HEK293 (cell line): ENCODE measurements around the gene RMC1.
"Not testable (repeated sequence)": the region's sequence is repeated elsewhere in the genome, so short reads cannot be mapped to it uniquely, and the experiment has no call there.

ENCODE experiments used
- CTCF ChIA-PET: fragments of 350-600 bp; formaldehyde crosslinking; extraction: SDS; loops from one replicate; lab custom pipeline; 2021; ENCODE audit warnings: antibody characterized with exemption; lab: Yijun Ruan, JAX
- POLR2A ChIA-PET: fragments of 300-600 bp; formaldehyde crosslinking; extraction: SDS; loops from one replicate; lab custom pipeline; 2020; ENCODE audit warnings: antibody characterized with exemption, inconsistent platforms; lab: Yijun Ruan, JAX
- H3K27ac ChIP-seq: fragments of 200-500 bp; sonication (Bioruptor generic); 2 replicates; pipeline ENCODE4 v1.5.1; 2014; ENCODE audit warnings: low read depth, low read length, control low read depth, inconsistent platforms; ENCODE audit errors: extremely low read depth
- H3K36me3 ChIP-seq, 2 experiments: fragments of 200-500 bp in 1 of 2; sonication (Bioruptor generic) in 1 of 2; 1 replicate in 1 of 2; 2 replicates in 1 of 2; pipeline ENCODE4 v1.5.1; 2014 to 2017; ENCODE audit warnings: inconsistent platforms in 2 of 2, low read length in 2 of 2; ENCODE audit not compliant: control insufficient read depth in 2 of 2, insufficient read depth in 1 of 2
- H3K4me1 ChIP-seq: fragments of 200-500 bp; sonication (Bioruptor generic); 2 replicates; pipeline ENCODE4 v1.5.1; 2014; ENCODE audit warnings: mild to moderate bottlenecking, low read length, inconsistent platforms; ENCODE audit not compliant: control insufficient read depth, insufficient read depth
- H3K4me3 ChIP-seq: 2 replicates; pipeline ENCODE4 v1.5.1; 2011; ENCODE audit warnings: low read depth, mild to moderate bottlenecking, control low read depth, low read length, moderate library complexity
- H3K9me3 ChIP-seq: fragments of 200-500 bp; sonication (Bioruptor generic); 2 replicates; pipeline ENCODE4 v1.5.1; 2014; ENCODE audit warnings: low read depth, low read length, inconsistent platforms; ENCODE audit not compliant: control insufficient read depth, insufficient read depth
- GLIS2 ChIP-seq: fragments of 450-650 bp; formaldehyde crosslinking; IDR thresholded peaks from 2 replicates; pipeline ENCODE4 v1.5.1; 2016; ENCODE audit warnings: missing biosample characterization, missing genetic modification characterization
- KLF8 ChIP-seq: fragments of 450-650 bp; formaldehyde crosslinking; IDR thresholded peaks from 2 replicates; pipeline ENCODE4 v1.5.1; 2016; ENCODE audit warnings: missing biosample characterization, missing genetic modification characterization
- ZBTB20 ChIP-seq: fragments of 450-650 bp; formaldehyde crosslinking; IDR thresholded peaks from 2 replicates; pipeline ENCODE4 v1.5.1; 2016; ENCODE audit warnings: missing biosample characterization, missing genetic modification characterization
- ZFP41 ChIP-seq: fragments of 450-650 bp; formaldehyde crosslinking; IDR thresholded peaks from 2 replicates; pipeline ENCODE4 v1.5.1; 2016; ENCODE audit warnings: missing biosample characterization, missing genetic modification characterization, borderline replicate concordance
- ZNF121 ChIP-seq: fragments of 450-650 bp; formaldehyde crosslinking; IDR thresholded peaks from 2 replicates; pipeline ENCODE4 v1.5.1; 2016; ENCODE audit warnings: missing biosample characterization, missing genetic modification characterization
- ZNF146 ChIP-seq: fragments of 450-650 bp; formaldehyde crosslinking; IDR thresholded peaks from 2 replicates; pipeline ENCODE4 v1.5.1; 2016; ENCODE audit warnings: missing biosample characterization, missing genetic modification characterization
- ZNF335 ChIP-seq: fragments of 450-650 bp; formaldehyde crosslinking; conservative IDR thresholded peaks from 2 replicates; pipeline ENCODE4 v1.5.1; 2016; ENCODE audit warnings: missing biosample characterization, missing genetic modification characterization
- ZNF501 ChIP-seq: fragments of 450-650 bp; formaldehyde crosslinking; IDR thresholded peaks from 2 replicates; pipeline ENCODE4 v1.5.1; 2016; ENCODE audit warnings: missing biosample characterization, missing genetic modification characterization
- ZNF664 ChIP-seq: fragments of 450-650 bp; formaldehyde crosslinking; IDR thresholded peaks from 2 replicates; pipeline ENCODE4 v1.5.1; 2016; ENCODE audit warnings: missing biosample characterization, missing genetic modification characterization
- ZSCAN23 ChIP-seq: fragments of 450-650 bp; formaldehyde crosslinking; IDR thresholded peaks from 2 replicates; pipeline ENCODE4 v1.5.1; 2016; ENCODE audit warnings: missing biosample characterization, missing genetic modification characterization
- TF ChIP-seq, protein P1 (sequence below): fragments of 450-650 bp; formaldehyde crosslinking; IDR thresholded peaks from 2 replicates; pipeline ENCODE4; 2016; ENCODE audit warnings: missing biosample characterization, missing genetic modification characterization

RMC1 gene

DNA sequence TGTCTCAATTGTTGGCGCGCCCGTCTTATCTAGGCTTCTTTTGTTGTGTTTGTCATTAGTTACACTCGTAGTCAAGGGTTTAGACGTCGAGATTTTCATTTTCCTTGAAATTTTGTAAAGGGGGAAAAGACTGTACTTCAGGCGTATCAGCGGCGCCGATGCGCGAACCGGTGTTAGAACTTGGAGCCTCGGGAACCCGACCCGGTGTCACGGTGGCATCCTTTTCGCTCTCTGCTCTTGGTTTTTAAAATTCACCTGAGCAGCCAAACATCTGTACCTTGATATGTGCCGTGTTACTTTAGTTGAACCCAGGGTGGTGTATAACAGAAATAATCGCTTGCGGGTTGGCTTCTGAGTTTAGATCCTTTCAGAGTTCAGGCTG is 643 bp downstream of the RMC1 start:
- POLR2A ChIA-PET = no interaction called here
- H3K4me1 ChIP-seq = no peaks in the 10 kb centered on the region
- TF ChIP-seq ZNF501 (0 out of 2 replicates have a peak, but pooled peaks have one; percentile 22), ZNF121 (no peak), ZNF335 (peak; percentile 67), ZBTB20 (tag by site-specific recombination) (peak; percentile 63; the same call in 1 of the 2 replicates), ZNF664 (tag by site-specific recombination) (no peak), KLF8 (tag by site-specific recombination) (no peak)
- TF ChIP-seq, all 188 proteins: peak for 3
- Histone ChIP-seq H3K4me3 (peak overlapping the region; percentile 86), H3K9me3 (no peaks in the 10 kb centered on the region), H3K36me3 (peaks cover 0 to 30% of the 10 kb centered on the region in 2 experiments; a peak in 2 of 3 replicates), H3K27ac (peak overlapping the region; percentile 27; the same call in 1 of the 2 replicates)
- CTCF ChIA-PET = interaction anchor here (0.6 to 2.6 kb wide), 2 partner anchors 11 to 204 kb away, joined by 4 to 24 read pairs; no protein-coding TSS in a partner anchor

DNA sequence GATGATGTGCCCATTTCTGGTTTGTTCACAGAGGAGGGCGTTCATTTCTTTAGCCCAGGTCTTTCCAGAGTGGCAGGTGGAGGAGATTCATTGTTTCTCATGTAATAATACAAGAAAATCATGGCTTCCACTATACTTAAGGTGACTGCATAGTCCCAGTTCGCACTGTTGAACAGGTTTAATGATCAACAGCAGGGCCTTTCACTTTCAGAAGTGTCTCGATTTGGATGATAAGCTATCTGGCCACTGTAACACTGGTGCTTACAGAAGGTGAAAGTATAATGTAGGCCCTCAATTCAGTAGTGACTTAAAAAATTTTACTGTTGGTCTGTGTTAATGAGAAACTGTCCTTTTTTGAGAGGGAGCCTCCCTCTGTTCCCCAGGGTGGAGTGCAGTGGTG is 1.4 kb downstream of the RMC1 start:
- H3K36me3 ChIP-seq = peaks cover 5 to 33% of the 10 kb centered on the region in 2 experiments
- H3K4me1 ChIP-seq = no peaks in the 10 kb centered on the region
- no peak overlapping the region for H3K27ac ChIP-seq
- POLR2A ChIA-PET = no interaction called here
- TF ChIP-seq GLIS2 (no peak), ZSCAN23 (tag by site-specific recombination) (no peak)
- TF ChIP-seq, protein P1, sequence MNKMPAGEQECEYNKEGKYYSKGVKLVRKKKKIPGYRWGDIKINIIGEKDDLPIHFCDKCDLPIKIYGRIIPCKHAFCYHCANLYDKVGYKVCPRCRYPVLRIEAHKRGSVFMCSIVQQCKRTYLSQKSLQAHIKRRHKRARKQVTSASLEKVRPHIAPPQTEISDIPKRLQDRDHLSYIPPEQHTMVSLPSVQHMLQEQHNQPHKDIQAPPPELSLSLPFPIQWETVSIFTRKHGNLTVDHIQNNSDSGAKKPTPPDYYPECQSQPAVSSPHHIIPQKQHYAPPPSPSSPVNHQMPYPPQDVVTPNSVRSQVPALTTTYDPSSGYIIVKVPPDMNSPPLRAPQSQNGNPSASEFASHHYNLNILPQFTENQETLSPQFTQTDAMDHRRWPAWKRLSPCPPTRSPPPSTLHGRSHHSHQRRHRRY (tag by site-specific recombination) = no peak
- H3K9me3 ChIP-seq = no peaks in the 10 kb centered on the region
- no peak overlapping the region for H3K4me3 ChIP-seq
- CTCF ChIA-PET = interaction anchor here (0.5 to 2.6 kb wide), 13 partner anchors 8 to 706 kb away, joined by 3 to 24 read pairs (median 4); no protein-coding TSS in a partner anchor

DNA sequence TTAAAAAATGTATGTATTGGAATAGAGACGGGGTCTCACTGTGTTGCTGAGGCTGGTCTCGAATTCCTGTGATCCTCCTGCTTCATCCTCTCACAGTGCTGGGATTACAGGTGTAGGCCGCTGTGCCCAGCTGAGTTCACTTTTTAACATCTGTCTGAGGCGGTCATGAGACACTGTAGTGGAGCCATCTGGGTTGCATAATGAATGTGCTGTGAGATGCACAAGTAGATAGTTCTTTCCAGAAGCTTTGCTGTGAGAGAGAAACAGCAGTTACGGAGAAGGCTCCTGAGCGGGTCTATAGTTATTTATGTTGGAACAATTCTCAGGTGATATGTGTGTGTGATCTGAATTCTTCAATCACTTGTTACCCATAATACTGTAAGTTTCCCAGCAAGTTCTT is 3.1 kb downstream of the RMC1 start:
- ChIA-PET POLR2A (interaction anchor here (0.7 kb wide), 1 partner anchor 21 kb away, joined by 5 read pairs; no protein-coding TSS in a partner anchor), CTCF (interaction anchor here (0.6 to 1.0 kb wide), 3 partner anchors 10 to 294 kb away, joined by 3 read pairs; no protein-coding TSS in a partner anchor)
- H3K36me3 ChIP-seq = peaks cover 16 to 48% of the 10 kb centered on the region in 2 experiments
- H3K4me3 ChIP-seq = no peak overlapping the region
- TF ChIP-seq ZFP41 (tag by site-specific recombination) = no peak
- no peaks in the 10 kb centered on the region for H3K4me1 ChIP-seq
- H3K27ac ChIP-seq = no peak overlapping the region
- no peaks in the 10 kb centered on the region for H3K9me3 ChIP-seq

DNA sequence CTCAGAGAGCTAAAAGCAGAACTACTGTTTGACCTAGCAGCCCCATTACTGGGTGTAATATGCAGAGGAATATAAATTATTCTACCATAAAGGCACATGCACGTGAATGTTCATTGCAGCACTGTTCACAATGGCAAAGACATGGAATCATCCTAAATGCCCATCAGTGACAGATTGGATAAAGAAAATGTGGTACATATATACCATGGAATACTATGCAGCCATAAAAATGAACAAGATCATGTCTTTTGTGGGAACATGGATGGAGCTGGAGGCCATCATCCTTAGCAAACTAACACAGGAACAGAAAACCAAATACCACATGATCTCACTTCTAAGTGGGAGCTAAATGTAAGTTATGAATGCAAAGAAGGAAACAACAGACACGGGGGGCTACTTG is 7.6 kb downstream of the RMC1 start:
- H3K9me3 ChIP-seq, H3K27ac ChIP-seq, H3K4me1 ChIP-seq, H3K4me3 ChIP-seq: not testable (repeated sequence)
- peak; percentile 70; the same call in 1 of the 2 replicates for TF ChIP-seq ZNF146 (tag by site-specific recombination)
- peaks cover 16 to 67% of the 10 kb centered on the region in 2 experiments for H3K36me3 ChIP-seq
- CTCF ChIA-PET = interaction anchor here (0.7 to 1.1 kb wide), 4 partner anchors 113 to 301 kb away, joined by 3 to 7 read pairs (median 4); no protein-coding TSS in a partner anchor
- POLR2A ChIA-PET = interaction anchor here (0.6 kb wide), 1 partner anchor 17 kb away, joined by 4 read pairs; no protein-coding TSS in a partner anchor

DNA sequence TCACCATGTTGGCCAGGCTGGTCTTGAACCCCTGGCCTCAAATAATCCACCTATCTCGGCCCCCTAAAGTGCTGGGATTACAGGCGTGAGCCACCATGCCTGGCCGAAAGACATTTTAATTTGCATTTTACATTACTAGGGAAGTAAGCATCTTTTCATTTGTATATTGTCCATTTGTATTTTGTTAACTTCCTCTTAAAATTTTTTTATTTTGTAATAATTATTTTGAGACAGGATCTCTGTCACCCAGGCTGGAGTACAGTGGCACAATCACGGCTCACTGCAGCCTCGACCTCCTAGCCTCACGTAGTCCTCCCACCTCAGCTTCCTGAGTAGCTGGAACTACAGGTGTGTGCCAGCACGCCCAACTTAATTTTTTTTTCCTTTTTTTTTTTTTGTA is 8.9 kb downstream of the RMC1 start:
- peaks cover 23 to 67% of the 10 kb centered on the region in 2 experiments for H3K36me3 ChIP-seq
- H3K4me1 ChIP-seq, H3K9me3 ChIP-seq, H3K27ac ChIP-seq, H3K4me3 ChIP-seq, POLR2A ChIA-PET: not testable (repeated sequence)
- CTCF ChIA-PET = interaction anchor here (0.8 to 1.4 kb wide), 4 partner anchors 15 to 566 kb away, joined by 3 to 4 read pairs (median 4); no protein-coding TSS in a partner anchor
